Measurements from ENCODE around the gene ABCC6. TPM values are rescaled to one million over a fixed set of nuclear protein-coding genes. Genes with fewer than 3 reads are reported as not detected.

The ABCC6 gene
- total and polyA plus RNA-seq, 12 donors, result 0.17 to 3.8 (median 1.0) TPM

DNA sequence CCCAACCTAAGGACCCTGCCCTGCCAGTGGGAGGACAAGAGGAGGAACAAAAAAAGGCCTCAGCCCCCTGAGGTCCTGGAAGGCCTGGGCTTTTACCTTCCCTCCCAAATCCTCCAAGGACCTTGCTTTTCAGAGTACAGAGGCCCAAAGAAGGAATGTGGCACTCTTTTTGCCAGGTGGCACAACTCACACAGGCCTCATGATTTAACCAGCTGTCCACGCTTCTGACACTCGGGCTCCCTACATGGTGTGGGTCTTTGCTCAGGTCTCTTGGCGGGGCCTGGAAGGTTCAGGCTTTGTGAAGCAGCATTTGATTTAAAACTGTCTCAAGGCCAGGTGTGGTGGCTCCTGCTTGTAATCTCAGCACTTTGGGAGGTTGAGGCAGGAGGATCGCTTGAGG, 120.6 kb downstream of the ABCC6 start:
- 93 to 95% methylated on average over 4 of the region's 4 CpGs for WGBS, 2 donors
- Histone ChIP-seq H3K4me3 (no peak overlapping the region), H3K27me3 (no peaks in the 10 kb centered on the region), H3K9me3 (no peaks in the 10 kb centered on the region), H3K4me1 (peaks cover 0 to 9% (median 0%) of the 10 kb centered on the region in 9 donors), H3K27ac (no peak overlapping the region), H3K36me3 (peaks cover 0 to 88% (median 16%) of the 10 kb centered on the region in 9 donors)
- intact Hi-C loops (cut with DNase I), result no loop called here
- TF ChIP-seq, protein P1, sequence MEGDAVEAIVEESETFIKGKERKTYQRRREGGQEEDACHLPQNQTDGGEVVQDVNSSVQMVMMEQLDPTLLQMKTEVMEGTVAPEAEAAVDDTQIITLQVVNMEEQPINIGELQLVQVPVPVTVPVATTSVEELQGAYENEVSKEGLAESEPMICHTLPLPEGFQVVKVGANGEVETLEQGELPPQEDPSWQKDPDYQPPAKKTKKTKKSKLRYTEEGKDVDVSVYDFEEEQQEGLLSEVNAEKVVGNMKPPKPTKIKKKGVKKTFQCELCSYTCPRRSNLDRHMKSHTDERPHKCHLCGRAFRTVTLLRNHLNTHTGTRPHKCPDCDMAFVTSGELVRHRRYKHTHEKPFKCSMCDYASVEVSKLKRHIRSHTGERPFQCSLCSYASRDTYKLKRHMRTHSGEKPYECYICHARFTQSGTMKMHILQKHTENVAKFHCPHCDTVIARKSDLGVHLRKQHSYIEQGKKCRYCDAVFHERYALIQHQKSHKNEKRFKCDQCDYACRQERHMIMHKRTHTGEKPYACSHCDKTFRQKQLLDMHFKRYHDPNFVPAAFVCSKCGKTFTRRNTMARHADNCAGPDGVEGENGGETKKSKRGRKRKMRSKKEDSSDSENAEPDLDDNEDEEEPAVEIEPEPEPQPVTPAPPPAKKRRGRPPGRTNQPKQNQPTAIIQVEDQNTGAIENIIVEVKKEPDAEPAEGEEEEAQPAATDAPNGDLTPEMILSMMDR (IDR thresholded peaks at IDR 0.05), result no peak
- no peak for DNase-seq
- no peak for ATAC-seq

DNA sequence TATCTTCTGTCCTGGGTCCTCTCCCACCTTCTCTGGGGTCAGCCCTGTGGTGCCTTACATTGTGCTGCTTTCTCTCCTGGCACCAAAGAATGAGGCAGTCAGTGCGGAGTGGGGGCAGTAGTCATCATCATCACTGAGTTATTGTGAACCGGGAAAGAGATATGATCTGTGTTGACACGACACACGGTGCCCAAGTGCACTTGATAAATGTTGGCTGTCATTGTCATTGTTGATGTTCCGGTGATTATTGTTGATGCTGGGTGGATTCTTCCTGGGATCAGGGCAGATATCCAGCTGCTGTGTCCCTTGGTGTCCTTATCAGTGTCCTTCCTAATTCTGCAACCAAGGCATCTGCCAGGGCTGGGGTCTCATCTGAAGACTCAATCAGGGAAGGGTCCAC, 121.7 kb downstream of the ABCC6 start:
- no peak for ATAC-seq
- 92 to 94% methylated on average over 5 of the region's 5 CpGs for WGBS, 2 donors
- H3K36me3 ChIP-seq, result peaks cover 0 to 85% (median 16%) of the 10 kb centered on the region in 9 donors
- H3K4me3 ChIP-seq, result no peak overlapping the region
- H3K27me3 ChIP-seq, result no peaks in the 10 kb centered on the region
- DNase-seq, result no peak
- peaks cover 0 to 9% (median 2%) of the 10 kb centered on the region in 9 donors for H3K4me1 ChIP-seq
- TF ChIP-seq, protein P1 (IDR thresholded peaks at IDR 0.05), result no peak
- no peaks in the 10 kb centered on the region for H3K9me3 ChIP-seq
- H3K27ac ChIP-seq, result no peak overlapping the region
- intact Hi-C loops (cut with DNase I), result no loop called here

DNA sequence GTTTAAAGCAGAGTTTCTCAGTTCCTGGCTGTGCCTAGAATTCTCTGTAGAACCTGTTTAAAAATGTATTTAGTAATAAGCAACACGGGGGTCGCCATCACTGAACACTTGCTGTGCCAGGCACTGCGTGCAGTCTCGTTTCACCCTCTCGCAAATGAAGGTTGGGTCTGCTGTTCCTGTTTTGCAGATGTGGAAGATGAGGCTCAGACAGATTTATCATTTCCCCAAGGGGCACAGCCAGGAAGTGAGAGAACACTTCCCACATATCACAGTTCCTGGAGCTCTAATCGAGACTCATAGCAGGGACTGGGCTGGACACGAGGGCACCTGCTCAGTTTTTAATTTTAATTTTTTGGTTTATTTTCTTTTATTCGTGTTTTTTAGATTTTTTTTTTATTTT, 122.7 kb downstream of the ABCC6 start:
- Histone ChIP-seq H3K9me3 (no peaks in the 10 kb centered on the region), H3K4me3 (no peak overlapping the region), H3K36me3 (peaks cover 0 to 85% (median 16%) of the 10 kb centered on the region in 9 donors), H3K4me1 (peaks cover 0 to 16% (median 5%) of the 10 kb centered on the region in 9 donors), H3K27ac (no peak overlapping the region), H3K27me3 (no peaks in the 10 kb centered on the region)
- no peak for DNase-seq
- intact Hi-C loops (cut with DNase I), result no loop called here
- 58 to 60% methylated on average over 8 of the region's 8 CpGs for WGBS, 2 donors
- no peak for ATAC-seq
- TF ChIP-seq, protein P1 (IDR thresholded peaks at IDR 0.05), result no peak

DNA sequence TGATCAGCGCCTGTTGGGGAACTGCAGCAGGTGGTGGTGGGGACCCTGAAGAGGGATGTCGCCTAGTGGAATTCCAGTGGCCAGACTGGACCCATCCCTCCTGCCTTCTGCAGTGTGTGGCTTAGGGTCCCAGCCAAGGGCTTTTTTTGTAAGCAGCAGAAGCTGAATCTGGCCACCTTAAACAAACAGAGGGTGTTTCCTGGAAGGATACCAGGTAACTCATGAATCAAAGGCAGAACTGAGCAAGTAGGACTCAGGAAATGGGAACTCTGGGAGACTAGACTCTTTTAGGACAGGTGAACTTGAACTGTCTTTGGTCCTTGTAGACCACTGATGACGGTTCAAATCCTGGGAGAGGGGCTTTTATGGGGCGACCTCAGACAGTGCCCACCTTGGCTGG, 124.0 kb downstream of the ABCC6 start:
- no peak for ATAC-seq

More for the DNA sequence above, 124.0 kb downstream of the ABCC6 start:
- Histone ChIP-seq H3K36me3 (peaks cover 0 to 81% (median 19%) of the 10 kb centered on the region in 9 donors), H3K27ac (no peak overlapping the region), H3K27me3 (no peaks in the 10 kb centered on the region), H3K4me3 (no peak overlapping the region), H3K4me1 (peaks cover 0 to 16% (median 5%) of the 10 kb centered on the region in 9 donors), H3K9me3 (no peaks in the 10 kb centered on the region)
- TF ChIP-seq, protein P1 (IDR thresholded peaks at IDR 0.05), result no peak
- 98 to 99% methylated on average over 4 of the region's 4 CpGs for WGBS, 2 donors
- no peak for DNase-seq
- intact Hi-C loops (cut with DNase I), result loop anchor here in 1 of 10 donors (10.0 kb wide), 1 partner anchor 155 kb away; the partner anchor contains the start of gene ABCC1

Other genes with a start within 250 kb of the ABCC6 start
- 100 to 1,000 TPM in 1 of 10 donors, 10 to 100 TPM in 9; 12.8 to 101 (median 52.4) TPM for gene NOMO3, start 9.0 kb upstream of the ABCC6 start, total RNA-seq
- 10 to 100 TPM in 1 of 2 donors, 1 to 10 TPM in 1; 5.8 to 10.8 TPM for gene NOMO3, start 9.0 kb upstream of the ABCC6 start, polyA plus RNA-seq
- gene NPIPA7, start 155.6 kb upstream of the ABCC6 start, total RNA-seq, result 1 to 10 TPM in 9 of 10 donors, under 1 TPM in 1; 0.89 to 5.1 (median 2.1) TPM
- 10 to 100 TPM in 1 of 2 donors, 1 to 10 TPM in 1; 2.9 to 17.8 TPM for gene NPIPA7, start 155.6 kb upstream of the ABCC6 start, polyA plus RNA-seq